Measurements from ENCODE around the gene LIMK1. TPM values are rescaled to one million over a fixed set of nuclear protein-coding genes. Genes with fewer than 3 reads are reported as not detected.
A peak's percentile ranks its signal among the peaks of the same experiment; 100 is the strongest.

LIMK1 gene
- total and polyA plus RNA-seq, 2 donors (not counting 3 experiments of a cell fraction or from before 2014, with no cell fraction given), result 52.9 to 54.5 TPM

GRCh38 chr7:74083928-74084721 is 521 bp downstream of the LIMK1 start:
- no peaks in the 10 kb centered on the region for H4K20me1 ChIP-seq (replicated peaks; ENCODE audit: control insufficient read depth, extremely low read depth, insufficient read depth, low read length)
- H3K36me3 ChIP-seq (ENCODE audit: control insufficient read depth in 2 of 2, extremely low read depth in 1 of 2, insufficient read depth in 2 of 2, low read length in 2 of 2), result peaks cover 3 to 5% of the 10 kb centered on the region in 2 experiments
- peak; percentile 36 for DNase-seq (ENCODE audit: low read depth, low spot score)
- TF ChIP-seq FOS (IDR thresholded peaks at IDR 0.05; ENCODE audit: borderline replicate concordance, insufficient read depth, low read length), result peak; percentile 42
- no peak for TF ChIP-seq MAX (IDR thresholded peaks at IDR 0.05; ENCODE audit: insufficient read depth, insufficient read length)
- peak; percentile 13 for TF ChIP-seq POLR2AphosphoS5 (IDR thresholded peaks at IDR 0.05; ENCODE audit: insufficient read depth, low read depth, low read length)
- TF ChIP-seq POLR2A (IDR thresholded peaks at IDR 0.05; ENCODE audit: low read depth, low read length), result peak; percentile 27
- no peaks in the 10 kb centered on the region for H3K9me3 ChIP-seq (replicated peaks; ENCODE audit: control insufficient read depth, insufficient read depth, low read length)
- peak overlapping the region; percentile 80 for H3K9ac ChIP-seq (replicated peaks; ENCODE audit: extremely low read depth, insufficient read depth, low read length)
- peak overlapping the region; percentile 83 for H3K4me2 ChIP-seq (ENCODE audit: insufficient read depth, low read length)
- TSS peak; percentile 21 for BruUV-seq (replicated peaks)
- peak overlapping the region; percentile 83 for H3K27ac ChIP-seq (ENCODE audit: insufficient read depth, low read depth, low read length)
- no peaks in the 10 kb centered on the region for H3K9me1 ChIP-seq (replicated peaks; ENCODE audit: control insufficient read depth, extremely low read depth, insufficient read depth, low read length)
- POLR2A ChIA-PET, result interaction anchor here (0.7 to 1.3 kb wide), 2 partner anchors 10 to 32 kb away, joined by 3 to 6 read pairs; no protein-coding TSS in a partner anchor
- peaks cover 17% of the 10 kb centered on the region for H3K4me1 ChIP-seq (ENCODE audit: control insufficient read depth, extremely low read depth, insufficient read depth, low read length)
- peak; percentile 69 for FAIRE-seq
- H3K27me3 ChIP-seq (ENCODE audit: control insufficient read depth in 2 of 2, insufficient read depth in 2 of 2, low read length in 2 of 2), result no peaks in the 10 kb centered on the region
- CTCF ChIA-PET, result interaction anchor here (0.6 to 1.8 kb wide), 14 partner anchors 9 to 317 kb away, joined by 3 to 18 read pairs (median 3); partner anchors contain the start of gene EIF4H
- intact Hi-C loops (cut with micrococcal nuclease) (loop anchor here (1.0 to 5.0 kb wide), 3 partner anchors 9 to 93 kb away; no protein-coding TSS in a partner anchor), dilution Hi-C loops (cut with MboI; ENCODE audit: extremely low pct_ligation_motif_present, low sequenced_read_pairs) (no loop called here)
- peak overlapping the region; percentile 67 to 84 (median 80) for H3K4me3 ChIP-seq (replicated peaks in 1 of 3; ENCODE audit: insufficient read depth in 1 of 3, low read depth in 1 of 3, low read length in 3 of 3)
- peak overlapping the region; percentile 39 for H2AFZ ChIP-seq (ENCODE audit: low read depth, low read length)
- H3K79me2 ChIP-seq (ENCODE audit: control insufficient read depth, insufficient read depth, low read length), result peaks cover 8% of the 10 kb centered on the region
